Astrocyte (in vitro differentiated cells and primary cell): Measurements from ENCODE around the gene DIAPH3. TPM values are rescaled to one million over a fixed set of nuclear protein-coding genes. Genes with fewer than 3 reads are reported as not detected.

Source experiments
- DNase-seq: peaks from one replicate; pipeline ENCODE4 v3.0.0-alpha.2; 2010; ENCODE audit warnings: low read depth
- FAIRE-seq: peaks from 2 replicates; lab custom pipeline; 2011; peaks lifted over from hg19 to GRCh38; lab: Jason Lieb, UNC
- H2AFZ ChIP-seq: 2 replicates; pipeline ENCODE4 v1.6.0; 2012; ENCODE audit warnings: low read depth, low read length, inconsistent platforms
- H3K27ac ChIP-seq: 2 replicates; pipeline ENCODE4 v1.5.1; 2011; ENCODE audit warnings: low read depth, low read length, inconsistent platforms
- H3K27me3 ChIP-seq: 2 replicates; pipeline ENCODE4 v1.6.0; 2011; ENCODE audit warnings: low read length, inconsistent platforms; ENCODE audit not compliant: insufficient read depth
- H3K36me3 ChIP-seq: 2 replicates; pipeline ENCODE4 v1.5.1; 2011; ENCODE audit warnings: low read length, inconsistent platforms; ENCODE audit not compliant: insufficient read depth
- H3K4me1 ChIP-seq: 2 replicates; pipeline ENCODE4 v1.5.1; 2011; ENCODE audit warnings: low read length, inconsistent platforms; ENCODE audit not compliant: insufficient read depth
- H3K4me2 ChIP-seq: 2 replicates; pipeline ENCODE4 v1.6.0; 2012; ENCODE audit warnings: low read length, inconsistent platforms
- H3K4me3 ChIP-seq: 2 replicates; pipeline ENCODE4 v1.5.1; 2011; ENCODE audit warnings: low read depth, mild to moderate bottlenecking, low read length, inconsistent platforms; ENCODE audit not compliant: insufficient read depth
- H3K79me2 ChIP-seq: 2 replicates; pipeline ENCODE4 v1.6.0; 2012; ENCODE audit warnings: mild to moderate bottlenecking, low read length, inconsistent platforms; ENCODE audit not compliant: insufficient read depth
- H3K9ac ChIP-seq: 2 replicates; pipeline ENCODE4 v1.6.0; 2012; ENCODE audit warnings: mild to moderate bottlenecking, low read length, inconsistent platforms
- H3K9me3 ChIP-seq: 2 replicates; pipeline ENCODE4 v1.5.1; 2012; ENCODE audit warnings: low read depth, mild to moderate bottlenecking, low read length, inconsistent platforms; ENCODE audit not compliant: insufficient read depth
- H4K20me1 ChIP-seq: 2 replicates; pipeline ENCODE4 v1.6.0; 2012; ENCODE audit warnings: low read length, inconsistent platforms; ENCODE audit not compliant: insufficient read depth
- H3K27ac Mint-ChIP-seq: one replicate; pipeline ENCODE4 v1.8.0; 2021; ENCODE audit warnings: mild to moderate bottlenecking, mixed read lengths; ENCODE audit not compliant: unreplicated experiment
- H3K27me3 Mint-ChIP-seq: one replicate; pipeline ENCODE4 v1.8.0; 2021; ENCODE audit warnings: low read depth, mixed read lengths; ENCODE audit not compliant: unreplicated experiment
- H3K36me3 Mint-ChIP-seq: one replicate; pipeline ENCODE4 v1.8.0; 2021; ENCODE audit warnings: low read depth, mixed read lengths; ENCODE audit not compliant: unreplicated experiment
- H3K4me1 Mint-ChIP-seq: one replicate; pipeline ENCODE4 v1.8.0; 2021; ENCODE audit warnings: low read depth, mixed read lengths; ENCODE audit not compliant: unreplicated experiment
- H3K4me3 Mint-ChIP-seq: one replicate; pipeline ENCODE4 v1.8.0; 2021; ENCODE audit warnings: mild to moderate bottlenecking, moderate library complexity, mixed read lengths; ENCODE audit not compliant: unreplicated experiment
- H3K9me3 Mint-ChIP-seq: one replicate; pipeline ENCODE4 v1.8.0; 2021; ENCODE audit warnings: mild to moderate bottlenecking, mixed read lengths; ENCODE audit not compliant: unreplicated experiment
- CTCF ChIP-seq: IDR thresholded peaks from 2 replicates; pipeline ENCODE4 v1.5.1; 2011; ENCODE audit warnings: low read depth, mild to moderate bottlenecking, inconsistent platforms, low read length, moderate library complexity; ENCODE audit not compliant: insufficient read depth
- EZH2 ChIP-seq: IDR thresholded peaks from 2 replicates; pipeline ENCODE4 v1.6.1; 2012; ENCODE audit warnings: mild to moderate bottlenecking, low read length, inconsistent platforms; ENCODE audit not compliant: insufficient read depth
- total RNA-seq: library from RNA; stranded (reverse); gene quantifications from 2 replicates; pipeline ENCODE4 v1.2.1, GENCODE V29; 2021

The DIAPH3 gene
- total RNA-seq, 1 donor from 2014 or later, result 19.0 TPM

GRCh38 chr13:60172111-60172510 is 8.4 kb upstream of the DIAPH3 start:
- Histone ChIP-seq H2AFZ (no peak overlapping the region), H3K27me3 (no peaks in the 10 kb centered on the region), H3K27ac (no peak overlapping the region), H3K36me3 (no peaks in the 10 kb centered on the region), H3K9me3 (no peaks in the 10 kb centered on the region), H3K79me2 (no peaks in the 10 kb centered on the region), H4K20me1 (no peaks in the 10 kb centered on the region), H3K4me2 (no peak overlapping the region), H3K4me3 (no peak overlapping the region), H3K4me1 (no peaks in the 10 kb centered on the region), H3K9ac (no peak overlapping the region)
- H3K36me3 Mint-ChIP-seq, result no peaks in the 10 kb centered on the region
- no peak overlapping the region for H3K27ac Mint-ChIP-seq
- no peaks in the 10 kb centered on the region for H3K27me3 Mint-ChIP-seq
- no peaks in the 10 kb centered on the region for H3K9me3 Mint-ChIP-seq
- FAIRE-seq (no peak), DNase-seq (no peak)
- H3K4me3 Mint-ChIP-seq, result no peak overlapping the region
- no peaks in the 10 kb centered on the region for H3K4me1 Mint-ChIP-seq
- TF ChIP-seq EZH2, result no peak
- no peak for TF ChIP-seq CTCF

GRCh38 chr13:60170414-60170813 is 6.7 kb upstream of the DIAPH3 start:
- no peaks in the 10 kb centered on the region for H3K36me3 ChIP-seq
- H3K4me1 ChIP-seq, result peaks cover 8% of the 10 kb centered on the region
- DNase-seq (no peak), FAIRE-seq (no peak)
- no peak overlapping the region for H3K4me2 ChIP-seq
- H3K4me1 Mint-ChIP-seq, result peaks cover 10% of the 10 kb centered on the region
- no peaks in the 10 kb centered on the region for H3K27me3 Mint-ChIP-seq
- H3K27ac ChIP-seq, result no peak overlapping the region
- H3K4me3 ChIP-seq, result no peak overlapping the region
- no peak overlapping the region for H2AFZ ChIP-seq
- TF ChIP-seq CTCF (no peak), EZH2 (no peak)
- no peaks in the 10 kb centered on the region for H3K9me3 Mint-ChIP-seq
- H3K9ac ChIP-seq, result no peak overlapping the region
- no peaks in the 10 kb centered on the region for H3K36me3 Mint-ChIP-seq
- no peaks in the 10 kb centered on the region for H3K27me3 ChIP-seq
- no peak overlapping the region for H3K27ac Mint-ChIP-seq
- H3K79me2 ChIP-seq, result no peaks in the 10 kb centered on the region
- H4K20me1 ChIP-seq, result no peaks in the 10 kb centered on the region
- no peaks in the 10 kb centered on the region for H3K9me3 ChIP-seq
- H3K4me3 Mint-ChIP-seq, result no peak overlapping the region

- no peak overlapping the region for H3K27ac ChIP-seq
- no peaks in the 10 kb centered on the region for H3K9me3 Mint-ChIP-seq
- no peak for FAIRE-seq
- no peaks in the 10 kb centered on the region for H4K20me1 ChIP-seq
- H3K4me3 ChIP-seq, result no peak overlapping the region
- no peaks in the 10 kb centered on the region for H3K27me3 ChIP-seq
- H3K36me3 Mint-ChIP-seq, result no peaks in the 10 kb centered on the region
- H3K9me3 ChIP-seq, result no peaks in the 10 kb centered on the region
- no peak for DNase-seq
- H3K4me1 ChIP-seq, result peaks cover 15% of the 10 kb centered on the region
- H3K4me1 Mint-ChIP-seq, result peaks cover 20% of the 10 kb centered on the region
- H3K36me3 ChIP-seq, result no peaks in the 10 kb centered on the region
- no peak overlapping the region for H3K4me3 Mint-ChIP-seq
- H3K4me2 ChIP-seq, result no peak overlapping the region
- H3K27me3 Mint-ChIP-seq, result no peaks in the 10 kb centered on the region
- no peak overlapping the region for H3K9ac ChIP-seq
- H2AFZ ChIP-seq, result no peak overlapping the region
- no peak for TF ChIP-seq EZH2
- TF ChIP-seq CTCF, result no peak
- peaks cover 3% of the 10 kb centered on the region for H3K79me2 ChIP-seq
- H3K27ac Mint-ChIP-seq, result no peak overlapping the region
These were observed 5.7 kb upstream of the DIAPH3 start for GRCh38 chr13:60169239-60170031.
